Mammary epithelial cell (primary cell): ENCODE data around the gene CLEC4F.

Experiments used
- EZH2 ChIP-seq: IDR thresholded peaks from 2 replicates; pipeline ENCODE4 v1.6.1; 2012; ENCODE audit warnings: low read length, inconsistent platforms, borderline replicate concordance
- TF ChIP-seq, protein P1 (sequence below), 2 donors: IDR thresholded peaks in 1 of 2; conservative IDR thresholded peaks in 1 of 2; 2 replicates each; pipeline ENCODE4 v1.5.1; 2011 to 2012; ENCODE audit warnings: inconsistent platforms in 2 of 2, low read length in 2 of 2, mild to moderate bottlenecking in 2 of 2, control low read depth in 1 of 2, low read depth in 1 of 2; ENCODE audit not compliant: insufficient read depth in 1 of 2; ENCODE audit errors: extremely low read depth in 1 of 2

GRCh38 chr2:70793450-70793849 is 26.9 kb downstream of the CLEC4F start:
- TF ChIP-seq EZH2 = no peak
- TF ChIP-seq, protein P1, sequence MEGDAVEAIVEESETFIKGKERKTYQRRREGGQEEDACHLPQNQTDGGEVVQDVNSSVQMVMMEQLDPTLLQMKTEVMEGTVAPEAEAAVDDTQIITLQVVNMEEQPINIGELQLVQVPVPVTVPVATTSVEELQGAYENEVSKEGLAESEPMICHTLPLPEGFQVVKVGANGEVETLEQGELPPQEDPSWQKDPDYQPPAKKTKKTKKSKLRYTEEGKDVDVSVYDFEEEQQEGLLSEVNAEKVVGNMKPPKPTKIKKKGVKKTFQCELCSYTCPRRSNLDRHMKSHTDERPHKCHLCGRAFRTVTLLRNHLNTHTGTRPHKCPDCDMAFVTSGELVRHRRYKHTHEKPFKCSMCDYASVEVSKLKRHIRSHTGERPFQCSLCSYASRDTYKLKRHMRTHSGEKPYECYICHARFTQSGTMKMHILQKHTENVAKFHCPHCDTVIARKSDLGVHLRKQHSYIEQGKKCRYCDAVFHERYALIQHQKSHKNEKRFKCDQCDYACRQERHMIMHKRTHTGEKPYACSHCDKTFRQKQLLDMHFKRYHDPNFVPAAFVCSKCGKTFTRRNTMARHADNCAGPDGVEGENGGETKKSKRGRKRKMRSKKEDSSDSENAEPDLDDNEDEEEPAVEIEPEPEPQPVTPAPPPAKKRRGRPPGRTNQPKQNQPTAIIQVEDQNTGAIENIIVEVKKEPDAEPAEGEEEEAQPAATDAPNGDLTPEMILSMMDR (conservative IDR thresholded peaks at IDR 0.05 in 1 of 2, IDR thresholded peaks at IDR 0.05 in 1 of 2; ENCODE audit: extremely low read depth in 1 of 2, insufficient read depth in 1 of 2, low read depth in 1 of 2, low read length in 2 of 2) = no peak
